Chondrocyte (in vitro differentiated cells): ENCODE results near the gene NKD1. TPM values are rescaled to one million over a fixed set of nuclear protein-coding genes. Genes with fewer than 3 reads are reported as not detected.

Source experiments
- DNase-seq: peaks from one replicate; pipeline ENCODE4 v3.0.0; 2021; ENCODE audit warnings: mixed read lengths, low spot score
- H3K27ac Mint-ChIP-seq: one replicate; pipeline ENCODE4 v1.8.0; 2021; ENCODE audit warnings: mild to moderate bottlenecking, moderate library complexity, mixed read lengths; ENCODE audit not compliant: unreplicated experiment
- H3K27me3 Mint-ChIP-seq: 2 replicates; pipeline ENCODE4 v1.8.0; 2021; ENCODE audit warnings: low read depth, mixed read lengths
- H3K36me3 Mint-ChIP-seq: 2 replicates; pipeline ENCODE4 v1.8.0; 2021; ENCODE audit warnings: low read depth, mixed read lengths
- H3K4me1 Mint-ChIP-seq: 2 replicates; pipeline ENCODE4 v1.8.0; 2021; ENCODE audit warnings: low read depth, mild to moderate bottlenecking, mixed read lengths
- H3K4me3 Mint-ChIP-seq: one replicate; pipeline ENCODE4 v1.8.0; 2021; ENCODE audit warnings: mild to moderate bottlenecking, moderate library complexity, mixed read lengths; ENCODE audit not compliant: unreplicated experiment
- H3K9me3 Mint-ChIP-seq: 2 replicates; pipeline ENCODE4 v1.8.0; 2021; ENCODE audit warnings: low read depth, mixed read lengths
- total RNA-seq: library from RNA; stranded (reverse); gene quantifications from 3 replicates; pipeline ENCODE4 v1.2.1, GENCODE V29; 2021
- TF ChIP-seq, protein P1 (sequence below): fragments of 200-600 bp; sonication (generic); IDR thresholded peaks from 2 replicates; pipeline ENCODE4 v1.5.0; 2021; ENCODE audit warnings: antibody characterized with exemption, mild to moderate bottlenecking, moderate library complexity

Gene NKD1
- total RNA-seq, 1 donor from 2014 or later = 8.0 TPM

DNA sequence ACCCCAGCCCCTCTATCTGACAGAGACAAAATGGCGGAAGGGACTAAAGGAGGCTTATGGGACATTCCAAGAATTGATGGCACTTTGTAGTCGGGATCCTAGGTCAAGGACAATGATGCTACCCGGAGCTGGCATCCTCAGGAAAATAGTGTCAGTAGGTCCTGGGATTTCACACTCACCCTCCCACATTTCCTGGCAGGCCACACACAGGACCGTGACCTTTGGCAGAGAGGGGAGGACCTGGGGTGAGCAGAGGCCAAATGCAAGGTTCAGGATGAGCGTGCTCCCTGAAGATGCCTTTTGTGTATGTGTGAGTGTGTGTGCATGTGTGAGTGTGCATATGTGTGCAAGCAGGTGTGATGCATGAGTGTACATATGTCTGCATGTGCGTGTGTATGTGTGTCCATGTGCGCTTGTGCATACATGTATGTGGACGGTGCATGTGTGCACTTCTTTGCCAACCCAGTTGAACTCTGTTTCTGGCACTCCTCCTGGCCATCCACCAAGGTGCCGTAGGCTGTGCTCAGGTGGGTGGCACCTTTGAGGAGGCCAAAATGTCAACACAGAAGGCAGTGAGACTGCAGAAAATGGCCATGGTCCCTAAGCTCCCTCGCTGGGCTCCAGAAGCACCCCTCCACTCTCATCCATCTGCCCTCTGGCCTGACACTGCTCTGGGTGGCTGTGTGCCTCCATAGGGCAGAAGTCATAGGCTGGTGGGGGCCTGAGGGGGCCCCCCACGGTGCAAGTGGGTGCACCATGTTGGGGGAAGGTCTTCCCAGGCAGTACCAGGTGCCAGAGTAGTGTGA, 72.7 kb downstream of the NKD1 start:
- Mint-ChIP-seq H3K27me3 (no peaks in the 10 kb centered on the region), H3K27ac (no peak overlapping the region), H3K9me3 (no peaks in the 10 kb centered on the region), H3K4me1 (peaks cover 28% of the 10 kb centered on the region), H3K4me3 (no peak overlapping the region), H3K36me3 (peaks cover 4% of the 10 kb centered on the region)
- no peak for DNase-seq
- TF ChIP-seq, protein P1, sequence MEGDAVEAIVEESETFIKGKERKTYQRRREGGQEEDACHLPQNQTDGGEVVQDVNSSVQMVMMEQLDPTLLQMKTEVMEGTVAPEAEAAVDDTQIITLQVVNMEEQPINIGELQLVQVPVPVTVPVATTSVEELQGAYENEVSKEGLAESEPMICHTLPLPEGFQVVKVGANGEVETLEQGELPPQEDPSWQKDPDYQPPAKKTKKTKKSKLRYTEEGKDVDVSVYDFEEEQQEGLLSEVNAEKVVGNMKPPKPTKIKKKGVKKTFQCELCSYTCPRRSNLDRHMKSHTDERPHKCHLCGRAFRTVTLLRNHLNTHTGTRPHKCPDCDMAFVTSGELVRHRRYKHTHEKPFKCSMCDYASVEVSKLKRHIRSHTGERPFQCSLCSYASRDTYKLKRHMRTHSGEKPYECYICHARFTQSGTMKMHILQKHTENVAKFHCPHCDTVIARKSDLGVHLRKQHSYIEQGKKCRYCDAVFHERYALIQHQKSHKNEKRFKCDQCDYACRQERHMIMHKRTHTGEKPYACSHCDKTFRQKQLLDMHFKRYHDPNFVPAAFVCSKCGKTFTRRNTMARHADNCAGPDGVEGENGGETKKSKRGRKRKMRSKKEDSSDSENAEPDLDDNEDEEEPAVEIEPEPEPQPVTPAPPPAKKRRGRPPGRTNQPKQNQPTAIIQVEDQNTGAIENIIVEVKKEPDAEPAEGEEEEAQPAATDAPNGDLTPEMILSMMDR = no peak

GRCh38 chr16:50621452-50621792, 73.2 kb downstream of the NKD1 start:
- Mint-ChIP-seq H3K36me3 (peaks cover 4% of the 10 kb centered on the region), H3K4me3 (no peak overlapping the region), H3K27me3 (no peaks in the 10 kb centered on the region), H3K9me3 (no peaks in the 10 kb centered on the region), H3K27ac (no peak overlapping the region), H3K4me1 (peaks cover 23% of the 10 kb centered on the region)
- DNase-seq = no peak
- TF ChIP-seq, protein P1 = no peak

GRCh38 chr16:50622029-50622428, 73.8 kb downstream of the NKD1 start:
- H3K4me1 Mint-ChIP-seq = peaks cover 16% of the 10 kb centered on the region
- no peaks in the 10 kb centered on the region for H3K9me3 Mint-ChIP-seq
- no peaks in the 10 kb centered on the region for H3K27me3 Mint-ChIP-seq

GRCh38 chr16:50622643-50623369, 74.6 kb downstream of the NKD1 start:
- peaks cover 4% of the 10 kb centered on the region for H3K36me3 Mint-ChIP-seq
- TF ChIP-seq, protein P1 = no peak
- H3K27ac Mint-ChIP-seq = peak overlapping the region; percentile 27
- H3K4me3 Mint-ChIP-seq = no peak overlapping the region
- no peaks in the 10 kb centered on the region for H3K27me3 Mint-ChIP-seq
- peaks cover 13% of the 10 kb centered on the region for H3K4me1 Mint-ChIP-seq
- DNase-seq = no peak
- no peaks in the 10 kb centered on the region for H3K9me3 Mint-ChIP-seq

More at GRCh38 chr16:50622029-50622428, 73.8 kb downstream of the NKD1 start:
- Mint-ChIP-seq H3K36me3 (peaks cover 4% of the 10 kb centered on the region), H3K4me3 (no peak overlapping the region), H3K27ac (no peak overlapping the region)
- no peak for DNase-seq
- TF ChIP-seq, protein P1 = no peak

GRCh38 chr16:50624449-50624970, 76.3 kb downstream of the NKD1 start:
- TF ChIP-seq, protein P1 = no peak
- Mint-ChIP-seq H3K27me3 (no peaks in the 10 kb centered on the region), H3K9me3 (no peaks in the 10 kb centered on the region), H3K4me1 (peaks cover 8% of the 10 kb centered on the region), H3K27ac (no peak overlapping the region), H3K36me3 (peaks cover 2% of the 10 kb centered on the region), H3K4me3 (no peak overlapping the region)
- DNase-seq = no peak
